ENCODE data around the gene ZNF614.
"Not testable (repeated sequence)": the region's sequence is repeated elsewhere in the genome, so short reads cannot be mapped to it uniquely, and the experiment has no call there.

ZNF614 gene

DNA sequence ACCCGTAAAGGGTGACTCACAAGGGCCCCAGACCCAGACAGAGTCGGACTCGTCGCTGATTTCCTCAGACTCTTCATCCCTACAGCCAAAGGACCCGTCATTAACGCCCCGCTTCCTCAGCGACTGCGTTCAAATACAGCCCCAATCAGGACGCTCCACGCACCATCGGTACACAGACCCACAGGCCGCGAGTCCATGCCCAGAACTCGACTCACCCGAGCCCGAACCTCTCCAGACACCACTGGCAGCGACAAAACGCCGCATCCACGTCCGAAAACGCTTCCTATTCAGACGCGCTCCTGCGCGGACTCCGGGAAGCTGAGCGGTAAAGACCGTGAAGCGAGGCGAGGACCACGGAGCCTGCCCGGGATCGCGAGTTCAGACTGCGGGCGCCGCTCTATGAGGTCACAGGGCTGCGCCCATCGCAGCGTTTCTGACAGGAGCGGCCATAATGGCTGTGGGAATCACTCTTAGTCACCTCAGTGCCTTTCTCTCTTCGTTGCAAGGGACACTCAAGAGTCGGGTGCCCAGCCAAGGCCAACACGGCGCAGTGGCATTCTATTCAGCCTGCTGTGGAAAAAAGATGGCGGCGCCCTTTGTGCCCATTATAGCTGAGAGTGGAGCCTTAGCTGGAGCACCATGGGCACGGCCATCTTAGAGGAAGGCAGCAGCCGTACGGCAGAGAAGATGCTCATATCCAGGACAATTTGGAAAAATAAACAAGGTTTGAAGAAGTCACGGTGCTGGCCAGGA, at the start of gene ZNF614:
Gene ZNF614 (minus strand): TSS at position 353 of the 753 bp plus-strand sequence. CDS start 2,634 bp downstream, outside the sequence.
- peak; percentile 61 to 73 (median 71) for DNase-seq (ENCODE audit: low read depth in 2 of 3, low spot score in 2 of 3)

DNA sequence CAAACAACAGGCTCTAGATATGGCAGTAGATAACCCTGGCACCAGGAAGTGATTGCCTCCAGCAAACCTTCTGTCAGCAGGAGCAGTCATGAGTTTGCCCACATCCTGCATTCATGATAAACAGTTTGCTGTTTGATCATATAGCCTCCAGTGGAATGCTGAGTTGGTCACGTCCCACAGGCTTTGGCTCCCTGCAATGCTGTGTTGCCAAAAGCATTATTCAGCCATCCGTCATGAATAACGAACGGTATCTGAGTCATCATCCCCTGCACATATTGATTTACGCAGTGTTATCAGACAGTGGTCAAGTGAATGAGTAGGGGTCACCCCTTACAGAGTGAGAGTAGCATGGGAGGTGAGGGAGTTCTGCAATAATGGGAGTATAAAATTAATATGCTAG, 42.3 kb upstream of the ZNF614 start:
- no peak for DNase-seq (ENCODE audit: low read depth in 2 of 3, low spot score in 2 of 3)

DNA sequence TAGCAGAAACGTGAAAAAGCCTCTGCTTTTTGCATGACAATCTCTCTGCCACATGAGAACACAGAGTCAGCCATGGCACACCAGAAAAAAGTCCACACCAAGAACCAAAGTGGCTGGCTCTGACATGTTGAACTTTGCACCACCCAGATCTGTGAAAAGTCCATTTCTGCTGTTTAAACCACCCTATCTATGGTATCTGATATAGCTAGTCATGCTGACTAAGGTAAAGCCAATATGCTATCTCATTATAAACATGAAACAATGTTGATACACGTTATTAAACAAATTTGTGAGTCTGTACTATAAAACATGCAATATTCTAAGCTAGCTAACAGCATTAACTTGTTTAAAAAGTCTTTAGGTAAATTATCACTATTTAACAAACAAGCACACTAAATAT, 41.5 kb upstream of the ZNF614 start:
- DNase-seq (ENCODE audit: low read depth in 2 of 3, low spot score in 2 of 3): no peak

DNA sequence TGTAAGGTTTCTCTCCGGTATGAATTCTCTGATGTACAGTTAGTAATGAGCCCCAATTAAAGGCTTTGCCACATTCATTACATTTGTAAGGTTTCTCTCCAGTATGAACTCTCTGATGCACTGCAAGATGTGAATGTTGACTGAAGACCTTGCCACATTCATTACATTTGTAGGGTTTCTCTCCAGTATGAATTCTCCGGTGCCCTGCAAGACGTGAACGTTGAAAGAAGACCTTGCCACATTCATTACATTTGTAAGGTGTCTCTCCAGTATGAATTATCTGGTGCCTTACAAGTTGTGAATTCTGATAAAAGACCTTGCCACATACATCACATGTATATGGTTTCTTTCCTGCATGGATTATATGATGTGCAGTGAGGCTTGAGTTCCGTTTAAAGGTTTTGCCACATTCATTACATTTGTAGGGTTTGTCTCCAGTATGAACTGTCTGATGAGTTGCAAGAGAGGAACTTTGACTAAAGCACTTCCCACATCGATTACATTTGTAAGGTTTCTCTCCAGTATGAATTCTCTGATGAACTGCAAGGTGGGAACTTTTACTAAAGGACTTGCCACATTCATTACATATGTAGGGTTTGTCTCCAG, 38.2 kb upstream of the ZNF614 start:
- no peak for DNase-seq (ENCODE audit: low read depth in 2 of 3, low spot score in 2 of 3)

DNA sequence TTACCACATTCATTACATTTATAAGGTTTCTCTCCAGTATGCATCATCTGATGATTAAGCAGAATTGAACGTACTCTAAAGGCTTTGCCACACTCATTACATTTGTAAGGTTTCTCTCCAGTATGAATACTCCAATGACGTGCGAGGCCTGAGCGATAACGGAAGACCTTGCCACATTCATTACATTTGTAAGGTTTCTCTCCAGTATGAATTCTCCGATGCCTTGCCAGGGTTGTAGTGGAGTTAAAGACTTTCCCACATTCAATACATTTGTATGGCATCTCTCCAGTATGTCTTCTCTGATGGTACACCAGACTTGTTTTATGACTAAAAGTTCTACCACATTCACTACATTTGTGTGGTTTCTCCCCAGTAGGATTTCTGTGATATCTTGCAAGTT, 37.2 kb upstream of the ZNF614 start:
- no peak for DNase-seq (ENCODE audit: low read depth in 2 of 3, low spot score in 2 of 3)

DNA sequence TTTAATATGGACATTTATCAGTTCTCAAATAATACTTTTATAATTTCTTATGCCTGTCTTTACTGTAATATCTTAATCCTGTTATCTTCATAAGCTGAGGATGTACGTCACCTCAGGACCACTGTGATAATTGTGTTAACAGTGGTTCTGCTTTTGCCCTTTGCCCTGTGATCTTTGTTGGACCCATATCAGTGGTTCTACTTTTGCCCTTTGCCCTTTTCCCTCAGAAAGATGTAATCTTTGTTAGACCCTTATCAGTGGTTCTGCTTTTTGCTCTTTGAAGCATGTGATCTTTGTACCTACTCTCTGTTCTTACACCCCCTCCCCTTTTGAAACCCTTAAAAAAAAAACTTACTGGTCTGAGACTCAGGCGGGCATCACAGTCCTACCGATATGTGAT, 28.3 kb upstream of the ZNF614 start:
- not testable (repeated sequence) for DNase-seq (ENCODE audit: low read depth in 2 of 3, low spot score in 2 of 3)

DNA sequence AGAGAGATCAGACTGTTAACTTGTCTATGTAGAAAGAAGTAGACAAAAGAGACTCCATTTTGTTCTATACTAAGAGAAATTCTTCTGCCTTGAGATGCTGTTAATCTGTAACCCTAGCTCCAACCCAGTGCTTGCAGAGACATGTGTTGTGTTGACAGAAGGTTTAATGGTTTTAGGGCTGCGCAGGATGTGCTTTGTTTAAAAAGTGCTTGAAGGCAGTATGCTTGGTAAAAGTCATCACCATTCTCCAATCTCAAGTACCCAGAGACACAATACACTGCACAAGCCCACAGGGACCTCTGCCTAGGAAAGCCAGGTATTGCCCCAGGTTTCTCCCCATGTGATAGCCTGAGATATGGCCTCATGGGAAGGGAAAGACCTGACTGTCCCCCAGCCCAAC, 23.6 kb upstream of the ZNF614 start:
- not testable (repeated sequence) for DNase-seq (ENCODE audit: low read depth in 2 of 3, low spot score in 2 of 3)

DNA sequence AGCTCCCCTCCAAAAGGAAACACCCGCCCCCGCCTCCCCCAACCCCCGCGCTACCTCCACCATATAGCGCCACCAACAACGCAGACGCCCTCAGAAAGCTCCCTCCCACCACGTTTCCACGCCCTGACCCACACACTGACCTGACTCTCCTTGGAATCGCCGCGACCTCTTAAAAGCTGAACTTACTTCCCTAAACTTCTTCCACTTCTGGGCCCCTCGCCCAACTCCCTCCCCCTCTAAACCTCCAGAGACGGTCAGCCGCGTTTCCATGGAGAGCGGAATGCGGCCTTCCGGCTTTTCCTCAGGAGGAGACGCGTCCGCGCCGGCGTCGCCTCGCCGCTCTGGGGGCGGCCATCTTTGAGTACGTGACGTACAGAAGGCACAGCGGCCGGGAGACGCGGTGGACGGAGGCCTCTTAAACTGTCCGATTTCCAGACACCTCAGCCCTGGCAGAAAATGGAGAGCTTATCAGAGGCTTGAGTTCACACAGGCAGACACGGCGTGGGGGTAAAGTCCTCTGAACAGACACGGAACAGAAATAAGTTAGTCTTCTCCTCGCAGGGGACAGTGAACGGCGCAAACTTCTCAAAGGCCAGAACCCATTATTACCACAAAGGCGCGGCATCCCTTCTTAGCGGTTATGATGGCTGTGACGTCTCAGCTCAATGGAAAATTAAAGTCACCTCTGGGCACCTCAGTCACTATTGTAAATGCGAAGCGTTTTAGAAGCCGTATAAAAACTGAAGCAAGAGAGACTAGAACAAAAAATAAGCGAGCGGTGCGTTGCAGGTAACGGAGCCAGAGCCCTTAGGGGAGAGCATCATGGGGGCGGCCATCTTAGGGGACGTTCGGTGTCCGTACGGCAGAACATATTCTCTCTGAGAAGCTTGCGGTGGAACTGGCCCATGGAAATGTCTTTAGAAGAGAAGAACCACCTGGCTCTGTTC, 20.6 kb upstream of the ZNF614 start, which contains the start of gene ZNF432:
Gene ZNF432 (minus strand): TSS at position 284 of the 947 bp plus-strand sequence. CDS start 1,970 bp downstream, outside the sequence.
- DNase-seq (ENCODE audit: low read depth in 2 of 3, low spot score in 2 of 3): peak; percentile 52 to 61 (median 54)

DNA sequence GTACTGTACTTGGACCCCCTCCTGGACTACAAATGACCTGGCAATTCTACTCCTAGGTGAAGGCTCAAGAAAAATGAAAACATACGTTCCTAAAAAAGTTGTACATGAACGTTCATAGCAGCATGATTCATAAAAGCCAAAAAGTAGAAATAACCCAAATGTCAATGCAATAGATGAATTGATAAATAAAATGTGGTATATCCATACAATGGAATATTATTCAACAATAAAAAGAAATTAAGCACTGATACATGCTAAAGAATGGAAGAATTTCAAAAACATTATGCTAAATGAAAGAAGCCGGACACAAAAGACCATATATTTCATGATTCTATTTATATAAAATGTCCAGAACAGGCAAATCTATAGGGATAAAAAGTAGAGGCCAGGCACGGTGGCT, 11.0 kb upstream of the ZNF614 start:
- DNase-seq (ENCODE audit: low read depth in 2 of 3, low spot score in 2 of 3): no peak

DNA sequence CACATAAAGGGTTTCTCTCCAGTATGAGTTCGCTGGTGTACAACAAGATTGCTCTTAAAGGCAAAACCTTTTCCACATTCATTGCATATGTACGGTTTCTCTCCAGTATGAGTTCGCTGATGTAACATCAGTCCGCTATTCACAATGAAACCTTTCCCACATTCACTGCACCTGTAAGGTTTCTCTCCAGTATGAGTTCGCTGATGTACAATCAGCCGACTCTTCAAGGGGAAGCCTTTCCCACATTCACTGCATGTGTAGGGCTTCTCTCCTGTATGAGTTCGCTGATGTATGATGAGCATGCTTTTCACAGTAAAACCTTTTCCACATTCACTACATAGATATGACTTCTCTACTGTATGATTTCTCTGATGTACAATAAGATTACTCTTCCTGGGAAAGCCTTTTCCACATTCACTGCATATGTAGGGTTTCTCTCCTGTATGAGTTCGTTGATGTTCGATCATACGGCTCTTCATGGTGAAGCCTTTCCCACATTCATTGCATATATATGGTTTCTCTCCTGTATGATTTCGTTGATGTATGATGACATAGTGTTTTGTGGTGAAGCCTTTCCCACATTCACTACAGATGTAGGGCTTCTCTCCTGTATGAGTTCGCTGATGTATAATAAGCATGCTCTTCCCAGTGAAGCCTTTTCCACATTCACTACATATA, 6.0 kb upstream of the ZNF614 start:
- DNase-seq (ENCODE audit: low read depth in 2 of 3, low spot score in 2 of 3): no peak

DNA sequence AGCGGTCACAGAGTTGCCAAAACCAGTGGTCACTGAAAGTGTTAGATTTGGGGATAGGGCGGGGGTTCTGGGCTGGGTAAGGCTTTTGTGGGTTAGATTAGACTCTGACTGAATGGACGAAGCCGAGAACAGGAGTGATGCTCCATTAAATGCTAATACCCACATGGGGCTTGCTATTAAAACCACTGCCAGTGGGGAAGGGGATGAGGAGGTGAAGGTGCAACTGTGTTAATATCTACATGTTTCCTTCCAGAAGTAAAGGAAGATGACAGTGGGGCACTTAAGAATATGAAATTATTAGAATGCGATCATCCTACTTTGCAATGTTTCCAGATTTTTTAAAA, 573 bp upstream of the ZNF614 start:
- DNase-seq (ENCODE audit: low read depth in 2 of 3, low spot score in 2 of 3): no peak

DNA sequence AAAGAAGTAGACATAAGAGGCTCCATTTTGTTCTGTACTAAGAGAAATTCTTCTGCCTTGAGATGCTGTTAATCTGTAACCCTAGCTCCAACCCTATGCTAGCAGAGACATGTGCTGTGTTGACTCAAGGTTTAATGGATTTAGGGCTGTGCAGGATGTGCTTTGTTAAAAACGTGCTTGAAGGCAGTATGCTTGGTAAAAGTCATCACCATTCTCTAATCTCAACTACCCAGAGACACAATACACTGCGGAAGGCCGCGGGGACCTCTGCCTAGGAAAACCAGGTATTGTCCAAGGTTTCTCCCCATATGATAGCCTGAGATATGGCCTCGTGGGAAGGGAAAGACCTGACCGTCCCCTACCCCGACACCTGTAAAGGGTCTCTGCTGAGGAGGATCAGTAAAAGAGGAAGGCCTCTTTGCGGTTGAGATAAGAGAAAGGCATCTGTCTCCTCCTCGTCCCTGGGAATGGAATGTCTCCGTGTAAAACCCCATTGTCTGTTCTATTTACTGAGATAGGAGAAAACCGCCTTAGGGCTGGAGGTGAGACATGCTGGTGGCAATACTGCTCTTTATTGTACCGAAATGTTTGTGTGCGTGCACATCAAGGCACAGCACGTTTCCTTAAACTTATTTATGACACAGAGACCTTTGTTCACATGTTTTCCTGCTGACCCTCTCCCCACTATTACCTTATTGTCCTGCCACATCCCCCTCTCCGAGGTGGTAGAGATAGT, 1.8 kb downstream of the ZNF614 start:
- DNase-seq (ENCODE audit: low read depth in 2 of 3, low spot score in 2 of 3): not testable (repeated sequence)

DNA sequence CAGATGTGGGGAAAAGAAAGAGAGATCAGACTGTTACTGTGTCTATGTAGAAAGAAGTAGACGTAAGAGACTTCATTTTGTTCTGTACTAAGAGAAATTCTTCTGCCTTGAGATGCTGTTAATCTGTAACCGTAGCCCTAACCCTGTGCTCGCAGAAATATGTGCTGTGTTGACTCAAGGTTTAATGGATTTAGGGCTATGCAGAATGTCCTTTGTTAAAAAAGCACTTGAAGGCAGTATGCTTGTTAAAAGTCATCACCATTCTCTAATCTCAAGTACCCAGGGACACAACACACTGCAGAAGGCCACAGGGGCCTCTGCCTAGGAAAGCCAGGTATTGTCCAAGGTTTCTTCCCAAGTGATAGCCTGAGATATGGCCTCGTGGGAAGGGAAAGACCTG, 3.7 kb downstream of the ZNF614 start:
- not testable (repeated sequence) for DNase-seq (ENCODE audit: low read depth in 2 of 3, low spot score in 2 of 3)

DNA sequence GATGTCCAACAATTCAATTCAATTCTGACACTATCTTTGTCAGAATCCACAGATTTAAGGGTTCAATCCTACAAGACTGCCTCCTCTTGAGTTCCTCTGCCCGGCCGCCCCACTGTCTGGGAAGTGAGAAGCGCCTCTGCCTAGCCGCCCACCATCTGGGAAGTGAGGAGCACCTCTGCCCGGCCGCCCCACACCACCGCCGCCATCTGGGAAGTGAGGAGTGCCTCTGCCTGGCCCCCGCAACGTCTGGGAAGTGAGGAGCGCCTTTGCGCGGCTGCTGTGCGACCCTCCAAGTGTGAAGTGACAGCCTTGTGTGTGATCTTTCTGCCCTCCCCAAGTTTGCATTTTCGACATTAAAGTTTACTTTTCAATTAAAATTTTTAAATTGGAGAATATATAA, 6.0 kb downstream of the ZNF614 start:
- no peak for DNase-seq (ENCODE audit: low read depth in 2 of 3, low spot score in 2 of 3)

DNA sequence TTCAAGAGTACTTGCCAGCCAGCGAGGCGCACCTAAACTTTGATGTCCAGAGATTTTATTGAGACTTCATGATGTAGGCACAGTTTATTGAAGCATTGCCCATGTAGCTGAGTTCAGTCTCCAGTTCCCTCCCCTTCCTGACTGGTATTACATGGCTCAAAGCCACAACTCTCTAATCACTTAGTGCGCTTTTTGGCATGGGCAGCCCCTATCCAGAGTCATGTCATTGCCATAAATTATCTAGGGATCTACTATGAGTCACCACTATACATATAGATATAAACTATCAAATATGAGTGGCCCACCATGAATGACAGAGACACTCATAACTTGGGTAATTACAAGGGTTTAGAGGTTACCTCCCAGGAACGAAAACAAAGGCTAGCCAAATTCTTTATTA, 7.7 kb downstream of the ZNF614 start:
- no peak for DNase-seq (ENCODE audit: low read depth in 2 of 3, low spot score in 2 of 3)

DNA sequence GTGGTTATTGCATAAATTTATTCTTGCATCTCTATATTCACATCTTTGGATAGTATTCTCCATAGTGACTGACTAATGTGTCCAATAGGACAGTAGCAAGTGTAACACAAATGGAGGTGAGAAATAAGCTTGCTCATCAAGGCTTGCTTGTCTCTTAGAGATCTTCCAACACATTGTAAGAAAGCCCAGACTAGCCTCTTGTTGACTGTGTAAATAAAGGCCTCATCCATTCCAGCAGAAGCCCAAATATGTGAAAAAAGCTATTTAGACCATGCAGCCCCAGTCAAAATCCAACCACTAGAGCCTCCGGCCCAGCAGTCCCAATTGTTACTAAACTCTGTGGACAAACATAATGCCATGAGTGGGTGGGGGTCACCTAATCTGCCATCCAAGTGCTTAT, 17.5 kb downstream of the ZNF614 start:
- DNase-seq (ENCODE audit: low read depth in 2 of 3, low spot score in 2 of 3): no peak

DNA sequence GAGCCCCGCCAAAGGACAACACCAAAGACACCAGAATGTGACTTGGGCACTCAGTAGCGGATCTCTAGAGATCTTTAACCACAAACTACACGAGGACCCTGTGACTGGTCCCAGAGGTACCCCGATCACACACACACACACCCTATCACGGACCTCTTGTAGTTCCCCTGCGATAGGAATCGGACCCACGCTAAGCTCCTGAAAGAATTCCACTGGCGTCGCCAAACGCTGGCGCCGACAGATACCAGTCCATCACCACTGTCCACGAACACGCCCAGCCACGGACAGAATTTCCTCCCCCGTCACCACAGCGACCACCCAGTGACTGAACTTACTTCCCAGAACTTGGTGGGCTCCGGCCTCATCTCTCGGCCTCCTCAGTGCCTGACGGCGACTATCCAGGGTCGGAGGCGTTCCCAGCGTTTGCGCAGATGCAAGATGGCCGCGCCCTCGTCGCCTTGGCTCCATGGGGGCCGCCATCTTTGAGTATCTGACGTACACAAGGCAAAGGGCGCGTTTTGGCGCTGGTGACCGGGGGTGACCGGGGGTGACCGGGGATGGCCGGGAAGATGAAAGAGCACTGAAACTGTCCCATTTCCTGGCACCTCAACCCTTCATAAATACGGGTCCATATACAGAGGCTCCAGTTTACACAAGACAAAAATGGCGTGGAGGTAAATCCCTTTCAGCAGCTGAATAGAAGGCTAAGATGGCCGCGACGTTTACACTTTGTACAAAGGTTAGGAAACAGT, 20.2 kb downstream of the ZNF614 start, which contains the start of gene ZNF615:
Gene ZNF615 (minus strand): TSS at position 406 of the 752 bp plus-strand sequence. CDS start 4,500 bp downstream, outside the sequence.
- DNase-seq (ENCODE audit: low read depth in 2 of 3, low spot score in 2 of 3): peak; percentile 68 to 78 (median 74)

DNA sequence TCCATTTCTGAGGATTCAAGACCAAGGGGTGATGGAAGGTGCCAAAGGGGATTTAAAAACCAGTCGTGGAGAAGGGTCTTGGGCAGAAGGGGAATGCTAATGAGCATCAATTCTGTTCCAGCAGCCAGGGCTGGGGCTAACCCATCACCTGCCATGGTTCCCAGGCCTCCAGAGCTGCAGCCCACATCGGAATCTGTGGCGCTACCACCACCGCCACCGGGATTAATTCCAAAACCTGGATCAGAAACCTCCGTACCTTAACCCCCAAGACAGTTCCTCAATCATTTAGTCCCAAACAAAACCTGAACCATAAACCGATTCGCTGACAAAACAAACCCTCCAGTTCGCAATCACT, 20.8 kb downstream of the ZNF614 start:
- no peak for DNase-seq (ENCODE audit: low read depth in 2 of 3, low spot score in 2 of 3)

DNA sequence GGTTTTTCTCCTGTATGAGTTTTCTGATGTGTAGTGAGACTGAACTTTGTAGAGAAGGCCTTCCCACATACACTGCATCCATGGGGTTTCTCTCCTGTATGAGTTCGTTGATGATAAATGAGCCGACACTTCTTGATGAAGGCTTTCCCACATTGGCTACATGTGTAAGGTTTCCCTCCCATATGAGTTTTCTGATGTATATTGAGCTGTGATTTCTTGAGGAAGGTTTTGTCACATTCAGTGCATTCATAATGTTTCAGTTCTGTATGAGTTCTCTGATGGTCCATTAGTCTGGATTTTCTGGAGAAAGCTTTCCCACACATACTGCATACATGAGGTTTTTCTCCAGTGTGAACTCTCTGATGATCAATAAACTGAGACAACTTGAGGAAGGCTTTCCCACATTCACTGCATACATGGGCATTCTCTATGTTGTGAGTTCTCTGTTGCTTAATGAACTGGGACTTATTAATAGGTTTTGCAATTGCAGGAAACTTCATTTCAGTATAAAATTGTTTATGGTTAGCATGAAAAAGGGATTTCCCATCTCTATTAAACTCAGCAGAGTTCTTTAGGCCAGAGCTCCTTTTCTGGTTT, 34.0 kb downstream of the ZNF614 start:
- no peak for DNase-seq (ENCODE audit: low read depth in 2 of 3, low spot score in 2 of 3)

All from activated CD8-positive, alpha-beta memory T cell treated with anti-CD3 and anti-CD28 coated beads for 48 hours (primary cell).